ENCODE results near the gene UBR4.

DNA sequence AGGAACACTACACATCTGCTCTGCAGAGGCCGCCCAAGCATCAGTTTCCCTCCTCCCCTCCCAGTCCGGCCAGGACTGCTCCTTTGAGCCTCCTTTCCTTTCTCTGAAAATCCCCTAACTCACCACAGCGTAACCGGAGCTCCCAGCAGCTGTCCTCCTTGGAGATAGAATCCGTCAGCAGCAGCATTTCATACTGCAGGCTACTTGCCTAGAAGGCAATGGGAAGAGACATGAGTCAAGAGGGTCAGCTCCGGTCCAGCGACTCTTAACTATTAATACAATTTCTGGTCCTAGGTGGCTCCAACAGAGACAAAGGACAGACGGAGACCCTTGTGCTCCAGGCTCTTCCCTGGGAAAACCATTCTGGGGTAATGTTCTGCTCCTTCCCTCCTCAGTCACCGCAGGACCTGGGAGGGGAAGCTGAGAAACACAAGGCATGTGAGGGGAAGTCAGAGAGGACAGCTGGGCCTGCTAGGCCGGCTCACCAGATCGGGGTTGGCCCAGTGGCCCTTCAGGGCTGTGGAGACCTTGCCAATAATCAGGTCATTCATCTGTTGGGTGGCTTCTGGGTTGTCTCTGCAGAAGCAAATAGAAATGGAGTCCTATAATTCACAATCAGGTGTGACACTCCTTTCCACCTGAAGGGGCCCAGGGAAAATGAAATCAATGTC is 99.7 kb downstream of the UBR4 start:
- TF ChIP-seq POLR2AphosphoS5 (IDR thresholded peaks at IDR 0.05) = no peak
- TF ChIP-seq, protein P1, sequence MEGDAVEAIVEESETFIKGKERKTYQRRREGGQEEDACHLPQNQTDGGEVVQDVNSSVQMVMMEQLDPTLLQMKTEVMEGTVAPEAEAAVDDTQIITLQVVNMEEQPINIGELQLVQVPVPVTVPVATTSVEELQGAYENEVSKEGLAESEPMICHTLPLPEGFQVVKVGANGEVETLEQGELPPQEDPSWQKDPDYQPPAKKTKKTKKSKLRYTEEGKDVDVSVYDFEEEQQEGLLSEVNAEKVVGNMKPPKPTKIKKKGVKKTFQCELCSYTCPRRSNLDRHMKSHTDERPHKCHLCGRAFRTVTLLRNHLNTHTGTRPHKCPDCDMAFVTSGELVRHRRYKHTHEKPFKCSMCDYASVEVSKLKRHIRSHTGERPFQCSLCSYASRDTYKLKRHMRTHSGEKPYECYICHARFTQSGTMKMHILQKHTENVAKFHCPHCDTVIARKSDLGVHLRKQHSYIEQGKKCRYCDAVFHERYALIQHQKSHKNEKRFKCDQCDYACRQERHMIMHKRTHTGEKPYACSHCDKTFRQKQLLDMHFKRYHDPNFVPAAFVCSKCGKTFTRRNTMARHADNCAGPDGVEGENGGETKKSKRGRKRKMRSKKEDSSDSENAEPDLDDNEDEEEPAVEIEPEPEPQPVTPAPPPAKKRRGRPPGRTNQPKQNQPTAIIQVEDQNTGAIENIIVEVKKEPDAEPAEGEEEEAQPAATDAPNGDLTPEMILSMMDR (IDR thresholded peaks at IDR 0.05) = no peak

All from sigmoid colon (tissue), 4 donors.